NCI-H82 treated with DMSO at 0.1 percent for 48 hours (cell line): Measurements from ENCODE around the gene OR5P2.
"Not testable (repeated sequence)": the region's sequence is repeated elsewhere in the genome, so short reads cannot be mapped to it uniquely, and the experiment has no call there.

Experiments
- DNase-seq: peaks from one replicate; lab custom pipeline; 2025; ENCODE audit not compliant: unreplicated experiment; lab: John Stamatoyannopoulos, UW

Gene OR5P2, protein sequence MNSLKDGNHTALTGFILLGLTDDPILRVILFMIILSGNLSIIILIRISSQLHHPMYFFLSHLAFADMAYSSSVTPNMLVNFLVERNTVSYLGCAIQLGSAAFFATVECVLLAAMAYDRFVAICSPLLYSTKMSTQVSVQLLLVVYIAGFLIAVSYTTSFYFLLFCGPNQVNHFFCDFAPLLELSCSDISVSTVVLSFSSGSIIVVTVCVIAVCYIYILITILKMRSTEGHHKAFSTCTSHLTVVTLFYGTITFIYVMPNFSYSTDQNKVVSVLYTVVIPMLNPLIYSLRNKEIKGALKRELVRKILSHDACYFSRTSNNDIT

DNA sequence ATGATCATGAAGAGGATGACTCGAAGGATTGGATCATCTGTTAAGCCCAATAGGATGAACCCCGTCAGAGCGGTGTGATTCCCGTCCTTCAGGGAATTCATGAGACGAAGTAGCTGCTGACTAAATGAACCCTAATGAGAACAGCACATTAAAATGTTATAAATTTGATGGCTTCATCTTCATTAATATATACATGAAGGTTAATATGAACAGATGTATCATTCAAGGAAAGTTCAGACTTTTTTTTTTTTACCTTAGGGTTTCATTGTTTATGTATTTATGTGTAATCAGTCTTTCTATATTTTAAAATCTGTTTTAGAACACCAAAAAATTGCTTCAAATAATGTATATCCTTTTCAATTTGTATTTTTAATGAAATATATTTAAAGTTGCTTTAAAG is at the start of gene OR5P2:
Gene OR5P2, minus strand, starts transcription at position 101 of the 400 bp plus-strand sequence. Its CDS starts 0 bp downstream, at position 101.
- no peak for DNase-seq

DNA sequence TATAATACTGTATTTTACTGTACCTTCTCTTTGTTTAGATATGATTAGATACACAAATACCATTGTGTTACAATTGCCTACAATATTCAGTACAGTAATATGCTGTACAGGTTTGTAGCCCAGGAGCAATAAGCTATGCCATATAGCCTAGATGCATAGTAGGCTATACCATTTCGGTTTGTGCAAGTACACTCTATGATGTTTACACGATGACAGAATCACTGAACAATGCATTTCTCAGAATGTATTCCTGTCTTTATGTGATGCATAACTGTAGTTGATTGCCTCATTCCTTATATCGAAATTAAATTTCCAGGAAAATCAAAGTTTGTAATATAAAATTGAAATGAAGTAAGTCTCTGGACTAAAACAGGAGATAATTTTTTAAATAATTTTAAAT is 49.3 kb upstream of the OR5P2 start:
- no peak for DNase-seq

DNA sequence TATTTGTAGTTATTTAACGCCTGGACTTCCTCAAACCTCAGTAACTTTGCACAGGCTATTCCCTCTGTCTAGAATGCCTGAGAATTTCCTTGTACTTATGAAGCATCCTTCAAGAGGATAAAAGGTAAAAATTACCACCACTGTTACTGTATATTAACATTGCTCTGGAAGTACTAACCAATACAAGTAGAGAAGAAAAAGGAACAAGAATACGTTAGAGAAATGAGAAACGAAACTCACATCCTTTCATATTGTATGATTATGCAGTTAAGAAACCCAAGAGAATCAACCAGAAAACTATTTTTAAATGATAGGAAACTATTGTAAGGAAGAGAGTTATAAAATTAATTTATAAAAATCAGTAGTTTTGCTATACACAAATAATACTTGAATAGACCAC is 48.2 kb upstream of the OR5P2 start:
- DNase-seq, result no peak

DNA sequence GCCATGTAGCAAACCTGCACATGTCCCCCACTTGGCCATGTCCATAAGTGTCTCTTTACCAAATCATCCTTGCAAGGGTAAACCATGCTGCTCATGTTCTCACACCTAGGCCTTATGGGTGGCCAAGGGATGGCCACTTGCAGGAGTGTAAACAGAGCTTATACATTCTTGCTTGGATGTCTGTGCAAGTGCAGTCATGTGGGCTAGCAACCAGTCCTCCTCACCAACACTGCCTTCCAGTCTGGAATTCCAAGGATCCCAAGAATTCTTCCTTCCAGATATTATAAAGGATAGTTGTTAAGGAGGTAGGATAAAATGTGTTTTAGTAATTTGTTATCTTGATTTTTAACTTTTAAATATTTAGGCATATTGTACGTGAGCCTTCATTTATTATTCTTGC is 47.8 kb upstream of the OR5P2 start:
- no peak for DNase-seq

DNA sequence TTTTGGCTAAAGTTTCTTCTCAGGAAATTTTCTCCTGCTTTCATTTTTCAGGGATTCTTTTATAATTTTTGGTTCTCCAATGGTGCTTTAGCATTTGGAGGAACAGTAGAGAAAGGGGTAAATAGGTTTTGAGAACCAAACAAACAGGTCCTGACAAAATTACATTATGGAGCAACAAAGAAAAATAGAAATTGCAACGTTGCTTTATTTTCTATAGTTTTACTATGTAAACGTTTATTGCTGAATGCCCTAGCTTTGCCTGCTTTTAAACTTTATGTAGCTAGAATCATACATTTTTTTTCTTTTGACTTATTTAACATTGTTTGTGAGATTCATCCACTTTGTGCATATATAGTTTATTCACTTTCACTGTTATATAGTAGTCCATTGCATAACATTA is 43.8 kb upstream of the OR5P2 start:
- no peak for DNase-seq

DNA sequence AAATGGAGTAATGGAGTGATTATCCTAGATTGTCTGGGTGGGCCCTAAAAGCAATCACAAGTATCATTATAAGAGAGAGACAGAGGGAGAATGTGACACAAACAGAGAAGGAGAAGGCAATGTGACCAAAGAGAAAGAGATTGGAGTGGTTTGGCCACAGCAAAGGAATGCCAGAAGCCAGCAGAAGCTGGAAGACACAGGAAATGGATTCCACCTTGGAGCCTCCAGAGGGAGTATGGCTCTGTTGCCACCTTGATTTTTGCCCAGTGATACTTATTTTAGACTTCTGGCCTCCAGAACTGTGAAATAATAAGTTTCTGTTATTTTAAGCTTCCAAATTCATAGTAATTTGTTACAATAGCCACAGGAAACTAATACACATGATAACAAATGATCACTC is 36.8 kb upstream of the OR5P2 start:
- DNase-seq, result no peak

DNA sequence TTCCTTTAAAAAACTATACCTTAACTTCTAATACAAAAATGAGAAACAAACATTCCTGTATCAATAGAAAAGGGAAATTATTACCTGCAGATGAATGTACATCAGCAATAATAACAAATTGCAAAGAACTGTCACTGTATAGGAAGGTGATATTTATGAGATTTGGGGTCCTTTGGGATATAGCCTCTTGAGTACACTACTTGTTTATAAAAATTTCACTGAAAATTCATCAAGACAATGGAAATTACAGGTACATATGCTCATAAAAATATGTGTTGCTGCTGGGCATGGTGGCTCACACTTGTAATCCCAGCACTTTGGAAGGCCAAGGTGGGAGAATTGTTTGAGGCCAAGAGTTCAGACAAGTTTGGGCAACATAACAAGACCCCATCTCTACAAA is 34.0 kb upstream of the OR5P2 start, which contains the start of gene OR5P3:
Gene OR5P3, minus strand, starts transcription at position 101 of the 400 bp plus-strand sequence.
- DNase-seq, result no peak

DNA sequence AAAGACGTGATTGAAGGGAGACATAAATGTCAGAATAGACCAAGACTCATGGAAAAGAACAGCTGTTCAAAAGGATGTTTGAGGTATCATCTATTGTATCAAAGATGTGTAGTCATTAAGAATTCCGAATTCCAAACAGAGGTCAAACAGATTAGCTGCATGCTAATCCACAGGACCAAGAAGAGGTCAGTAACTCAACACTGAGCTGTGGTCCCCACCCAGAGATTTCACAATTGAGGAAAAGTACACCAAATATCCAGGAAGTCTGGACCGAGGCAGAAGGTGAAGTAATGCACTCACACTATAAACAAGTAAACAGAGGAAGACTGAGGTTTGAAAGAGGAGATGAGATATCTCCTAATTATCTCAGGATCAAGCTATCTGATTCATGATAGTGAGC is 29.6 kb upstream of the OR5P2 start:
- DNase-seq, result no peak

DNA sequence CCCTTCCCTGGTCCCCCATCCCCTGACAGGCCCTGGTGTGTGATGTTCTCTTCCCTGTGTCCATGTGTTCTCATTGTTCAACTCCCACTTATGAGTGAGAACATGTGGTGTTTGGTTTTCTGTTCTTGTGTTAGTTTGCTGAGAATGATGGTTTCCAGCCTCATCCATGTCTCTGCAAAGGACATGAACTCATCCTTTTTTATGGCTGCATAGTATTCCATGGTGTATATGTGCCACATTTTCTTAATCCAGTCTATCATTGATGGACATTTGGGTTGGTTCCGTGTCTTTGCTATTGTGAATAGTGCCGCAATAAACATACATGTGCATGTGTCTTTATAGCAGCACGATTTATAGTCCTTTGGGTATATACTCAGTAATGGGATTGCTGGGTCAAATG is 23.7 kb upstream of the OR5P2 start:
- not testable (repeated sequence) for DNase-seq

DNA sequence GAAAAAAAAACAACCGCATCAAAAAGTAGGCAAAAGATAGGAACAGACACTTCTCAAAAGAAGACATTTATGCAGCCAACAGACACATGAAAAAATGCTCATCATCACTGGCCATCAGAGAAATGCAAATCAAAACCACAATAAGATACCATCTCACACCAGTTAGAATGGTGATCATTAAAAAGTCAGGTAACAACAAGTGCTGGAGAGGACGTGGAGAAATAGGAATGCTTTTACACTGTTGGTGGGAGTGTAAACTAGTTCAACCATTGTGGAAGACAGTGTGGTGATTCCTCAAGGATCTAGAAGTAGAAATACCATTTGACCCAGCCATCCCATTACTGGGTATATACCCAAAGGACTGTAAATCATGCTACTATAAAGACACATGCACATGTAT is 18.2 kb upstream of the OR5P2 start:
- DNase-seq, result not testable (repeated sequence)

DNA sequence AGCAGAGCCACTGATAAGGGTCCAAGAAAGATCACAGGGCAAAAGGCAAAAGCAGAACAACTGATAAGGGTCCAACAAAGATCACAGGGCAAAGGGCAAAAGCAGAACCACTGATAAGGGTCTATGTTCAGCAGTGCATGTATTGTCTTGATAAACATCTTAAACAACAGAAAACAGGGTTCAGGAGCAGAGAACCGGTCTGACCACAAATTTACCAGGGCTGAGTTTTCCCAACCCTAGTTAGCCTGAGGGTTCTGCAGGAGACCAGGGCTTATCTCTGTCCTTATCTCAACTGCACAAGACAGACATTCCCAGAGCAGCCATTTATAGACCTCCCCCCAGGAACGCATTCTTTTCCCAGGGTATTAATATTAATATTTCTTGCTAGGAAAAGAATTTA is 13.6 kb upstream of the OR5P2 start:
- DNase-seq, result not testable (repeated sequence)

DNA sequence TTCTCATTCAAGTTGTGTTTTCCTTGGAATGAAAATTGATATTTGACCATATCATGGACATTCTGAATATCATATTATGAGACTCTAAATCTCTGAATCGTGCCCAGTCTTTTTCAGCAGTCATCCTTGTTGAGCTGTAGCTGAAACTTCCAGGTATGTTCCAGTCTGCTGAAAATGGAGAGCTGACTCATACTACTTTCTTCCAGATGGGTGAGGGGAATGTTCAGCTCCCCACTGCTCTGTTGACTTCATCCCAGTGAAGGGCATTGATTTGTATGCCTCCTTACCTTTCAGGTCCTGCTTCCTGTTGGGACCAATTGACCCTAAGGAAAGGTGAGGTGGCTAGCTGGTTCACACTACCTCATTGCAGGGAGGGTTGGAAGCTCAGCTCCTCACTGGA is 3.5 kb downstream of the OR5P2 start:
- DNase-seq, result no peak

DNA sequence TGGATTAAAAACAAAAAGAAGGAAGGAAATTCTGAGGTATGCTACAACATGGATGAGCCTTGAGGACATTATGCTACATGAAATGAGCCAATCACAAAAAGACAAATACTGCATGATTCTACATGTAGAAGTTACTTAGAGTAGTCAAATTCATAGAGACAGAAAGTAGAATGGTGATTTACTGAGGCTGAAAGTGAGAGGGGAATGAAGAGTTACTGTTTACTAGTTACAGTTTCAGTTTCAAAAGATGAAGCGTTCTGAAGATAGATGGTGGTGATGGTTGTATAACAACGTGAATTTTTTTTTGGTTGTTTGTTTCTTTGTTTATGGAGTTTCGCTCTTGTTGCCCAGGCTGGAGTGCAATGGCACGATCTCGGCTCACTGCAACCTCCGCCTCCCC is 9.5 kb downstream of the OR5P2 start:
- no peak for DNase-seq

DNA sequence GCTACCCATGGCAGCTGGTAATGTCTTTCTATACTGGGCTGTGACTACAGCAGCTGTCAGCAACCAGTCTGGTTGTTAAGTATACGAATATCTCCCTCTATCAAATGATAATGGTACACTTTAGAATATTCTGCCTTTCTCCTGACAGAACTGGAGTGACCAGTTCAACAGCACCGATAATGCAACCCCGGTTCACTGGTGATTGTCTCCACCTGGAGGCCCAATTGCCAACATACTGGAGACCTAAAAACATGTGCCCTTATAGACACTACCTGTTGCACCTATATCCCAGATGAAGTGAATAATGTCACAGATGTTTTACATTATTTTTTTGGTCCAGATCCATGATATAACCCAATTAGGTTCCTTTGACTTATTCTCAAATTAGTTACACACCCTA is 21.1 kb downstream of the OR5P2 start:
- no peak for DNase-seq

DNA sequence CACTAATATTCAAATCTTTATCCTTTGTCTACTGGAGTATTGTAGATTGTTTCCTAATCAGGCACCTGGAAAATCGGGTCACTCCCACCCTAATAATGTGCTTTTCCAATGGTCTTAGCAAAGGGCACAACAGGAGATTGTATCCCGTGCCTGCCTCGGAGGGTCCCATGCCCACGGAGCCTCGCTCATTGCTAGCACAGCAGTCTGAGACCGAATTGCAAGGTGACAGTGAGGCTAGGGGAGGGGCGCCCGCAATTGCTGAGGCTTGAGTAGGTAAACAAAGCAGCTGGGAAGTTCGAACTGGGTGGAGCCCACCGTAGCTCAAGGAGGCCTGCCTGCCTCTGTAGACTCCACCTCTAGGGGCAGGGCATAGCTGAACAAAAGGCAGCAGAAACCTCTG is 32.4 kb downstream of the OR5P2 start:
- DNase-seq, result not testable (repeated sequence)

DNA sequence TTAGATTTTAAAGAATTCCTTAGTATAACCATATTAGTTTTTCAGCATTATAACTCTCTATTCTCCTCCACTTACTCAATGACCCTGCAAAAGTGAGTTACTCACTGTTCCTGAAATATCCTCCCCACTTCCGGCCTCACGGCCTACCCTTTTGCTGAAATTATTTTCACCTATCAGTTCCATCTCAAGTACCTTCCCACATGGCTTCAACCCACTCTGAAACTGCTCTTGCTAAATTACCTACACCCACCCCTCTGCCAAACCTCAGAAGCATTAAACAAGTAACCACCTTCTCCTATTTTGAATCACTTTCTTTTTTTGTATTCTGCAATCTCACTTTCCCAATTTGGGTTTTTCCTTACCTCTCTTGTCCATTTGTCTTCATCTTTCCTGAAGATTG is 37.7 kb downstream of the OR5P2 start:
- no peak for DNase-seq

DNA sequence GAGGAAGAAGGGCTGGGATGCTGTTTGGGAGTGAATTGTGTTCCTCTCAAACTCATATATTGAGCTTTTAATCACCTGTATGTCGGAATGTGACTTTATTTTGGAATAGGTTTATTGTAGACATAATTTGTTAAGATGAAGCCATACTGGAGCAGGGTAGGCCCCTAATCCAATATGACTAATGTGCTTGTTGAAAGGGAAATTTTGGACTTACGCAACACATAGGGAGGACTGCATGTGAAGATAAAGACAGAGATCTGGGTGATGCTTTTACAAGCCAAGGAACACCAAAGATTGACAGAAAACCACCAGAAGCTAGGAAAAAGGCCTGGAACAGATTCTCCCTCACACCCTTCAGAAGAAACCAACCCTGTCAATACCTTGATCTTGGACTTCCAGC is 47.3 kb downstream of the OR5P2 start:
- no peak for DNase-seq
